Nephron progenitor cell (in vitro differentiated cells): ENCODE measurements around the gene SORL1.

Experiments
- DNase-seq: peaks from one replicate; pipeline ENCODE4 v3.0.0; 2021
- H3K27ac Mint-ChIP-seq: 2 replicates; pipeline ENCODE4 v1.8.0; 2021; ENCODE audit warnings: mild to moderate bottlenecking, moderate library complexity, mixed read lengths
- H3K27me3 Mint-ChIP-seq: 2 replicates; pipeline ENCODE4 v1.8.0; 2021; ENCODE audit warnings: mild to moderate bottlenecking, low read depth, mixed read lengths; ENCODE audit not compliant: poor library complexity
- H3K36me3 Mint-ChIP-seq: 2 replicates; pipeline ENCODE4 v1.8.0; 2021; ENCODE audit warnings: low read depth, mixed read lengths
- H3K4me1 Mint-ChIP-seq: 2 replicates; pipeline ENCODE4 v1.8.0; 2021; ENCODE audit warnings: mixed read lengths
- H3K4me3 Mint-ChIP-seq: 2 replicates; pipeline ENCODE4 v1.8.0; 2021; ENCODE audit warnings: mild to moderate bottlenecking, moderate library complexity, mixed read lengths
- H3K9me3 Mint-ChIP-seq: 2 replicates; pipeline ENCODE4 v1.8.0; 2021; ENCODE audit warnings: mild to moderate bottlenecking, moderate library complexity, mixed read lengths
- CTCF ChIP-seq: fragments of 200-600 bp; sonication (generic); IDR thresholded peaks from 2 replicates; pipeline ENCODE4 v1.5.0; 2021; ENCODE audit warnings: antibody characterized with exemption

Gene SORL1

GRCh38 chr11:121655537-121656327 lies 203.6 kb downstream of the SORL1 start:
- peaks cover 8% of the 10 kb centered on the region for H3K27me3 Mint-ChIP-seq
- peaks cover 4% of the 10 kb centered on the region for H3K9me3 Mint-ChIP-seq
- DNase-seq = peak; percentile 87
- peak overlapping the region; percentile 89 for H3K27ac Mint-ChIP-seq
- TF ChIP-seq CTCF = peak; percentile 78
- peak overlapping the region; percentile 81 for H3K4me3 Mint-ChIP-seq
- H3K4me1 Mint-ChIP-seq = peaks cover 41% of the 10 kb centered on the region
- H3K36me3 Mint-ChIP-seq = no peaks in the 10 kb centered on the region

- peaks cover 8% of the 10 kb centered on the region for H3K27me3 Mint-ChIP-seq
- peak overlapping the region; percentile 81 for H3K4me3 Mint-ChIP-seq
- H3K4me1 Mint-ChIP-seq = peaks cover 40% of the 10 kb centered on the region
- peak overlapping the region; percentile 89 for H3K27ac Mint-ChIP-seq
- no peak for TF ChIP-seq CTCF
- H3K9me3 Mint-ChIP-seq = peaks cover 4% of the 10 kb centered on the region
- DNase-seq = no peak
- no peaks in the 10 kb centered on the region for H3K36me3 Mint-ChIP-seq
Measured at GRCh38 chr11:121656328-121657090, 204.4 kb downstream of the SORL1 start.

DNA sequence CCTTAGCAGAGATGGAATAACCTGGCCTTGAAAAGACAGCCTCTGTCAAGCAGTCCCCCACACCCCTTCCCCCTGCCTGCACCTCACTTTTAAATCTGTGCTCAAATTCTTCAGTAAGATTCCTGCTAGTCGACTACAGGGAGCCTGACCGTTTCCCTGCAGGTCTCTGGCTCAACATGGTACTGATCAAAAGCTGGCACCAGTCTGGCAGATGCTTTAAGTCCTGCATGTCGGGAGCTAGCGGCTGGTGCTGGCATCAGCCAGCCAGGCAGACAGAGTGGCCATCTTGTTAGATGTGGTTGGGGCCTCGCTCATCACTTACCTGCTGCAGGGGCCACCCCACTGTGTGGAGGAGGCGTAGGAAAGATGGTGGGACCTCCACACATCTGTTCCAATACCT lies 205.0 kb downstream of the SORL1 start:
- Mint-ChIP-seq H3K27ac (no peak overlapping the region), H3K27me3 (peaks cover 5% of the 10 kb centered on the region), H3K9me3 (peaks cover 4% of the 10 kb centered on the region), H3K36me3 (no peaks in the 10 kb centered on the region), H3K4me1 (peaks cover 43% of the 10 kb centered on the region), H3K4me3 (no peak overlapping the region)
- no peak for TF ChIP-seq CTCF
- no peak for DNase-seq

- no peak overlapping the region for H3K4me3 Mint-ChIP-seq
- H3K9me3 Mint-ChIP-seq = peaks cover 4% of the 10 kb centered on the region
- no peaks in the 10 kb centered on the region for H3K27me3 Mint-ChIP-seq
- H3K27ac Mint-ChIP-seq = no peak overlapping the region
- TF ChIP-seq CTCF = no peak
- no peaks in the 10 kb centered on the region for H3K36me3 Mint-ChIP-seq
- no peak for DNase-seq
- peaks cover 28% of the 10 kb centered on the region for H3K4me1 Mint-ChIP-seq
Measured at GRCh38 chr11:121659811-121660210, 207.7 kb downstream of the SORL1 start.

- Mint-ChIP-seq H3K4me3 (no peak overlapping the region), H3K36me3 (no peaks in the 10 kb centered on the region), H3K9me3 (peaks cover 5% of the 10 kb centered on the region), H3K27ac (no peak overlapping the region), H3K27me3 (no peaks in the 10 kb centered on the region), H3K4me1 (peaks cover 7% of the 10 kb centered on the region)
- TF ChIP-seq CTCF = no peak
- no peak for DNase-seq
Measured at GRCh38 chr11:121661880-121662486, 209.9 kb downstream of the SORL1 start.
